Measurements from ENCODE around the gene SLC4A4.
"Not testable (repeated sequence)": the region's sequence is repeated elsewhere in the genome, so short reads cannot be mapped to it uniquely, and the experiment has no call there.

Gene SLC4A4

DNA sequence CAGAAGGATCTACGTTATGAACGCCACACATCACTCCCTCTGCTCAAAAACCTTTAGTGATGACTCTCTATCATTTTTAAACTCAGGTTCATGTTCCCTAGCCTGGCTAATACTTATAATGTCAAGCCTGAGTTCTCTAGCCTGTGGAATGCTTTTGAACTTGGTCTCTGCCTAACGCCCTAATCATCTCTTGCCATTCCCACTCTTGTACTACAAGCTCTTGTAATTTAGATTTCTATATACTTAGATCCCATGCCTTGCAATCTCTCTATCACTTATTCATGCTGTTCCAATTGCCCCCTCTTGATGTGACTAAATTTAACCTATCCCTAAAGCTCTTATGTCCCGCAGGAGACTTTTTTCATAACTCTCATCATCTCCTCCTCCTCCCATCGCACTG, 40.3 kb downstream of the SLC4A4 start:
- Mint-ChIP-seq H3K4me1 (ENCODE audit: low read depth) (no peaks in the 10 kb centered on the region), H3K9me3 (no peaks in the 10 kb centered on the region), H3K36me3 (ENCODE audit: low read depth) (no peaks in the 10 kb centered on the region), H3K27me3 (no peaks in the 10 kb centered on the region), H3K27ac (no peak overlapping the region), H3K4me3 (no peak overlapping the region)

DNA sequence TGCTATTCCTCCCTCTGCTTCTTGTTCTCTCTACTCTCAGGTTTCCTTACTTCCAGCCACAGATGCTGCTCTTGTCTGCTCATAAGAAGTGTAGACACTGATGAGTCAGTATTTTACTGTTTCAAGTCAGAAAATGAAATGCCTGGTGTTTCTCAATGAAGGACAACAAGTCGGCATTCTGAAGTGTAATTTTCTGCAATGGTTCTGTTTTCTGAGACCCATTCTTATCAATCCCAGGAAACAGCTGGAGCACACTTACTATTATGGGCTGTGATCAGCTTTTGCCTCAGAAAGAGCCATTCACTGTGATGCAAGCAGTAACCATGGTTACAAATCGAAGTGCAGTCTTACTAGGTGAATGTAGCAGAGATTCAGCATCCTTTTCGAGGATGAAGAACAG, 42.0 kb downstream of the SLC4A4 start:
- Mint-ChIP-seq H3K36me3 (ENCODE audit: low read depth) (no peaks in the 10 kb centered on the region), H3K27me3 (no peaks in the 10 kb centered on the region), H3K27ac (no peak overlapping the region), H3K9me3 (no peaks in the 10 kb centered on the region), H3K4me1 (ENCODE audit: low read depth) (no peaks in the 10 kb centered on the region), H3K4me3 (no peak overlapping the region)

DNA sequence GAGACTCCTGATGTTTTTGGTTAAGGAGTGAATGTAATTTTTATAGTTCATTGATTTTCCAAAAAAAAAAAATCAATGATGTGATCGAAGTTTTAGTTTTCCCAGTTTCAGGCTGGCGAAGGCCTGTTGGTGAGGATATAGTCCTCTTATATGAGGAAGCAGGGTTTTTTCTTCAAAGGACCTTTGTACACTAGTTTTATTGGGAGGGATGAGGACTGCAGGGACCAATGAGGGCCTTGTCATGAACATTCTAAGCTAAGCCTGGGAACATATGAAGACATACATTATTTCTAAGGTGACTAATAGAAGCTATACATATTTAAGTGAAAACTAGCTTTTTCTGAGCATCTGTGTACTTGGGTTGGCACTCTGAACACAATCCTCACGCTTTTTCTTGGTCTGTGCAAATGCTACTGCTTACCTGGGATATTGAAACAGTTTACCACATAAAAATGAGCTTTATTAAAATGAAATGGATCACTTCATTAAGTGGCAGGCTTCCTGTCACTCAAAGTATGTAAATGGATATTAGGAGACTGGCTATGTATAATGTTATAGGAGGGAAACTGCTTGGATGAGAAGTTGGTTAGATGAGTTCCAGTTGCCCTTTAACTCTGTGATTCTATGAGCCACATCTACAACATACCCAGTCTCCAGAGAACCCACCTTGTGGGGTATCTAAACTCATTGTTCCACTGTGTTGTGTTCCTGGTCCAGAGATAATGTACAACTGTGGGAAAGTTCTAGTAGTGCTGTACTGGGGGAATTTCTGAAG, 43.5 kb downstream of the SLC4A4 start:
- no peaks in the 10 kb centered on the region for H3K36me3 Mint-ChIP-seq (ENCODE audit: low read depth)

DNA sequence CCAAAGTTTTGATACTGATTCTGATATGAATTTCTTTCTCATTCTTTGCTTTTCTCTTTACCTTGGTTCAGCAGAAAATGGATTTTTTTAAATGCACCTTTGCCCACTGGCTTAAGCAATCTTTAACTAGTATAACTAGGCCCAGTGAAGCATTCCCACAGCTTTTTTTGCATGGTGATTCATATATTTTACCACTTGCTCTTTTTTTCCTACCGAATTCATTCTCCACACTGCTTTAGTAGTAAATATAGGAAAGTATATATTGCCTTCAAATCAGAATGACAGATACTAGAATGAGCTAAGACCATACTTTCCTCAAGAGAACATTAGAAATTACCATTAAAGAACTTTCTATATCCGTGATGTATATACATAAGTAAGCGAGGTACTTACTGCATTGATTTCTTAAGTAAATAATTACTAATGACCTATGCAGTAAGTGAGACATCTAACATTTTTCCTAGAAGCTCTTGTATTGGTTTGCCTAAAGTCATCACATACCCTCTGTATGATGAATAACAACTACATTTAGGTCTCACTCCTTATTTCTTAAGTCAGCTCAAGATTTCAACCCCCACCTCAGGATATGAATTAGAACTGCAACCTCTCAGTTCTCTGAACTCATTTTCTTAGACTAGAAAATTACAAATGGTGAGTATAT, 44.2 kb downstream of the SLC4A4 start:
- no peak overlapping the region for H3K27ac Mint-ChIP-seq
- no peaks in the 10 kb centered on the region for H3K27me3 Mint-ChIP-seq
- H3K4me3 Mint-ChIP-seq = no peak overlapping the region
- no peaks in the 10 kb centered on the region for H3K4me1 Mint-ChIP-seq (ENCODE audit: low read depth)
- H3K9me3 Mint-ChIP-seq = no peaks in the 10 kb centered on the region
- no peaks in the 10 kb centered on the region for H3K36me3 Mint-ChIP-seq (ENCODE audit: low read depth)

More for the DNA sequence above, 43.5 kb downstream of the SLC4A4 start:
- no peak overlapping the region for H3K27ac Mint-ChIP-seq
- H3K9me3 Mint-ChIP-seq = no peaks in the 10 kb centered on the region
- no peaks in the 10 kb centered on the region for H3K27me3 Mint-ChIP-seq
- no peaks in the 10 kb centered on the region for H3K4me1 Mint-ChIP-seq (ENCODE audit: low read depth)
- H3K4me3 Mint-ChIP-seq = no peak overlapping the region

DNA sequence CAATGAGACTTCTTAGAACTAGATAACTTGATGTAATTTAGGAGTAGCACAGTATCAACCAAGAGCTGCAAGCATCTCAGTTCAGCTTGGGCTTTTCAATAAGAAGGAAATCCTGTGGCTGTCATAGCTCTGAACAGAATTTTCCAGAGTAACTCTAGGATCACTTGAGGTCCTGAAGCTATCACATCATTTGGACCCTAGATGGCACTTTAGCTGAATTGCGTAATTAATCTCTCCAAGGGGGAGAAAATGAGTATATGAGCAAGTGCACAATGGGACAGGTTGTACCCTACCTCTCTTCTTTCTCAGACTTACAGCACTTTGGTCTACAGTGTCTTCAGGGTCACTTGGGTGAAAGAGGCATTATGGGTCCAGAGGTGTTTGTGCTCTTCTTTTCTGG, 45.2 kb downstream of the SLC4A4 start:
- H3K27ac Mint-ChIP-seq = no peak overlapping the region
- H3K36me3 Mint-ChIP-seq (ENCODE audit: low read depth) = no peaks in the 10 kb centered on the region
- no peak overlapping the region for H3K4me3 Mint-ChIP-seq
- H3K4me1 Mint-ChIP-seq (ENCODE audit: low read depth) = no peaks in the 10 kb centered on the region
- no peaks in the 10 kb centered on the region for H3K9me3 Mint-ChIP-seq
- no peaks in the 10 kb centered on the region for H3K27me3 Mint-ChIP-seq

DNA sequence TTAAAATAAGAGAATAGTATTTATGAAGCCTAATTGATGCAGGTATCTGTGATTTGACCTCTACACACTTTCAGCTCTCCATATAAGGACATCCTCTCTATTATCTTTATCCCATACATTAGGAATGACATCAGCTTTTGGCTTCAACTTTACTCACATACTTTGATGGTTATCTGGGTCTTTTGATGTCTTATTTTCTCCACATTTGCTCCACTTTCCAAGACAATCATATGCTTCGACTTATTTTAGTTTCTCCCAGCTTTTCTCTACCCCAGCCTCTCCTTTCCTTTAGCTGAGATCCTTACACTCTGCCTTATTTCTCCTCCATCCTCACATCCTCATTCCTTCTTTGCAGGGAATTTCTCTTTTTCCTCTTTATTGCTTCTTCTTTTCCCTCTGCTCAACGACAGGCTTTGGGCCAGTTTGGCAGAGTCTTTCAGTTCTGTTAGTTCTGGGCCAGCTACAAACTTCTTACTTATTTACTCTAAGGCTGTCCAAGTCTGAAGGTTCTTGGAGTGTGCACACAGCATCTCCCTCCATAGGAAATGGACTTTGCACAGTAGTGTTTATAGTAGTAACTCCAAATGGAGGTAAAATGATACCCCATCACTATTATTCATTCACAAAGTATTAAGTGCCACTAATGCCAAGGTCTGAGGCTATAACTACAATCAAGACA, 50.5 kb downstream of the SLC4A4 start:
- no peaks in the 10 kb centered on the region for H3K36me3 Mint-ChIP-seq (ENCODE audit: low read depth)
- no peak overlapping the region for H3K4me3 Mint-ChIP-seq
- no peaks in the 10 kb centered on the region for H3K9me3 Mint-ChIP-seq
- H3K4me1 Mint-ChIP-seq (ENCODE audit: low read depth) = no peaks in the 10 kb centered on the region
- H3K27me3 Mint-ChIP-seq = peaks cover 18% of the 10 kb centered on the region
- H3K27ac Mint-ChIP-seq = no peak overlapping the region

DNA sequence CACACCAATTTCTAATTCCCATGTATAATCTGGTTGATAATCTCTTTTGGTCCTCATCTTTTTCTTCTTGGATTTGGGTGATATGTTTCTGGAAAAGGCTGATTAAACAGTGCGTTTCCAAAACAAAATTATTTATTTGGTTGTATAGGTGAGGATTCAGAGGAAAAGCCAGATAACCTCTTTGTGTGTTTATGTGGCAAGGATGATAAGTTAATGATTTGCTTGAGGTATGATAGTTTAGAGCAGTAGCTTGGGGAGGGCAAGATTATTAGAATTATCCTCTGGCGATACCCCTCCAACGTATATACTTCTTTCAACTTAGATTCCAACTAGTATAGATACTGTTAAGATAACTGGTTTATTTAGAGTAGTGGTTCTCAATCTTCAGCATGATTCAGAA, 53.3 kb downstream of the SLC4A4 start:
- Mint-ChIP-seq H3K27me3 (peaks cover 18% of the 10 kb centered on the region), H3K4me1 (ENCODE audit: low read depth) (no peaks in the 10 kb centered on the region), H3K36me3 (ENCODE audit: low read depth) (no peaks in the 10 kb centered on the region), H3K4me3 (no peak overlapping the region), H3K9me3 (no peaks in the 10 kb centered on the region), H3K27ac (no peak overlapping the region)

DNA sequence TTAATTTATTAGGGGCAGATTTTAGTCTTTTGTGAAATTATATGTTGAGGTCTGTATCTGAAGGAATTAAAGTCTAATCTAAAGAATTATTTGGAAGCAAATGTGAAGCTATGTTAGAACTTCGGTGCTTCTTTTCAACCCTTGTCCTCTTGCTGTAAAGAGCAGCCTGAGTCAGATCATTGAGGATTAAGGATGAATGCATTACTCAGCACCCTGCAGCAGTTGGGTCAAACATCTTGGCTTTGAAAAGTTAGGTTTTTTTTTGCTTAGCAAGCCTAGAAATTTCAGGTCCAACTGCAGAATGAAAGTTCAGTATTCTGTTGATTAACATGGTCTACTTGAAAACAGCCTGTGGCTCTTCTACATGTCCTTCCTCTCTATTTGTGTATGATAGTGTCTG, 57.6 kb downstream of the SLC4A4 start:
- Mint-ChIP-seq H3K36me3 (ENCODE audit: low read depth) (no peaks in the 10 kb centered on the region), H3K27ac (no peak overlapping the region), H3K4me3 (no peak overlapping the region), H3K9me3 (no peaks in the 10 kb centered on the region), H3K4me1 (ENCODE audit: low read depth) (no peaks in the 10 kb centered on the region), H3K27me3 (peaks cover 18% of the 10 kb centered on the region)

DNA sequence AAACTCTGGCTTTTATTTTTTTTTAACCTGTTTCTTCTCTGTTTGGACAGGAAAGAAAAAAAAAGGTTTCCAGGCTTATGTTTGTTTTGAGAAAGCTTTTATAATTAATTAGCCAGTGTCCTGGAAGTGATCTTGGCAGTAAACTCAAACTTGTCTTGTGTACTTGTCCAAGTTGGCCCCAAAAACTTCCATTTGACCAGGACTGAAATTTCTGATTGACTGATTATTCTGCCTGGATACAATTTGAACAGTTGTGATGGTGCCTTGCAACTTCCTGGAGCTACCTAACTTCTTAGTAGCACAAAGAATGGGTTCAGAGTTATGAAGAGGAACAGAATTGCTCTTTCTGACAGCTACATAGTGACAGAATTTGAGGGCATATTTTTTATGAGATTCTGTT, 62.0 kb downstream of the SLC4A4 start:
- Mint-ChIP-seq H3K9me3 (no peaks in the 10 kb centered on the region), H3K27me3 (no peaks in the 10 kb centered on the region), H3K4me1 (ENCODE audit: low read depth) (no peaks in the 10 kb centered on the region), H3K4me3 (no peak overlapping the region), H3K27ac (no peak overlapping the region), H3K36me3 (ENCODE audit: low read depth) (no peaks in the 10 kb centered on the region)

DNA sequence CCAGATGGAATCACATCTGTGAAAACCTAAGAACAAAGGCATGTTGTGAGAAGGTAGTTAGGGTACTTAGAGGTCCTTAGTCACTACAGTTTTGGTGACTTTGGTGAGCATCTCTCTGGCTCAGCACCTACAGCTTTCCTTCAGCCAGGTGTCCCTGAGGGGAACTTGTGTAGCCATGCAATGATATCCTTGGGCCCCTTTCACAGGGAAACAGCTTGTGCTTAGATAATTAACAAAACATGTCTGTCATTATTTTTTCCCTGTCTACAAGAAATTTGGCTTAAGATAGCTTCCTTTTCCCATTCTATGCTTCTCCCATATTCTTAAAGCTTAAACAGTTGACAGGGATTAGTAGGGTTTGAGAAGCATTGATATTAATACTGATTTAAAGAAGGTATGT, 63.8 kb downstream of the SLC4A4 start:
- no peaks in the 10 kb centered on the region for H3K9me3 Mint-ChIP-seq
- H3K36me3 Mint-ChIP-seq (ENCODE audit: low read depth) = no peaks in the 10 kb centered on the region
- no peak overlapping the region for H3K4me3 Mint-ChIP-seq
- H3K27ac Mint-ChIP-seq = no peak overlapping the region
- H3K27me3 Mint-ChIP-seq = no peaks in the 10 kb centered on the region
- no peaks in the 10 kb centered on the region for H3K4me1 Mint-ChIP-seq (ENCODE audit: low read depth)

DNA sequence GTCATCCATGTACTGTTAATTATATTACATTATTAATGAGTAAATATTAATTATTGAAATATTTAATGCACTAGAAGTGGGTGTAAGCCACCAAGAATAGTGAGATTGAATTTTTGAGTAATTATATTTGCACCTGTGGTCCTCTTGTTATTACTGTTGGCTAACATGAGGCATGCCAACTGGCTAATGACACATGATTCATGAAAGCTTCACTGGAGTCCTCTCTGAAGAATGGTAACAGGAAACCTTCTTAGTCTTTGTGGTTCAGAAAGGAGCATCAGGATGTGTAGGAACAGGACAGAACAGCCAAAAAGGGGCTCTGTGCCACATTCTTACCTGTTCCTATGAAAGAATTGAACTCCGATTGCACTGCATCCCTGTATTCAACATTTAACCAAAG, 65.2 kb downstream of the SLC4A4 start:
- H3K36me3 Mint-ChIP-seq (ENCODE audit: low read depth) = no peaks in the 10 kb centered on the region
- H3K27me3 Mint-ChIP-seq = no peaks in the 10 kb centered on the region
- H3K4me1 Mint-ChIP-seq (ENCODE audit: low read depth) = no peaks in the 10 kb centered on the region

DNA sequence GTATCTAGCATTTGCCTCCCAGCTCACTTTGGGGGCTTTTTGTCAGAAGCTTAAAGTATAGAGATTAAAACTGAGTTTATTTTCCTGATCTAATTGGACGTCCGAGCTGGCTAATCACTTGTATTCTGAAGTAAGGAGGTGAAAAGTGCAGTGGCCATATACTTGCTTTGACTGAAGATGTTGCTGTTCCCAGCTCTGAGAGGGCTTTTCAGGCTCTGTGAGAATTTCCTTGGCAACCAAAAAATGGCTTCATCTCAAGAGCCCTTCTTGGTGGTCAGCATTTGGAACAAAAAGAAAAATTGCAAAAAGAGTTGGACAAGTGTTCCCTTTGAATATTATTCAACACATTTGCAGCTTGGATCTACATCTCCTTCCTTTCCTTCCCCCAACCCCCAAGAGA, 67.0 kb downstream of the SLC4A4 start:
- H3K4me1 Mint-ChIP-seq (ENCODE audit: low read depth) = no peaks in the 10 kb centered on the region
- H3K27ac Mint-ChIP-seq = no peak overlapping the region
- H3K9me3 Mint-ChIP-seq = peaks cover 11% of the 10 kb centered on the region
- H3K36me3 Mint-ChIP-seq (ENCODE audit: low read depth) = no peaks in the 10 kb centered on the region
- H3K27me3 Mint-ChIP-seq = no peaks in the 10 kb centered on the region
- H3K4me3 Mint-ChIP-seq = no peak overlapping the region

More for the DNA sequence above, 65.2 kb downstream of the SLC4A4 start:
- peaks cover 8% of the 10 kb centered on the region for H3K9me3 Mint-ChIP-seq
- no peak overlapping the region for H3K27ac Mint-ChIP-seq
- H3K4me3 Mint-ChIP-seq = no peak overlapping the region

DNA sequence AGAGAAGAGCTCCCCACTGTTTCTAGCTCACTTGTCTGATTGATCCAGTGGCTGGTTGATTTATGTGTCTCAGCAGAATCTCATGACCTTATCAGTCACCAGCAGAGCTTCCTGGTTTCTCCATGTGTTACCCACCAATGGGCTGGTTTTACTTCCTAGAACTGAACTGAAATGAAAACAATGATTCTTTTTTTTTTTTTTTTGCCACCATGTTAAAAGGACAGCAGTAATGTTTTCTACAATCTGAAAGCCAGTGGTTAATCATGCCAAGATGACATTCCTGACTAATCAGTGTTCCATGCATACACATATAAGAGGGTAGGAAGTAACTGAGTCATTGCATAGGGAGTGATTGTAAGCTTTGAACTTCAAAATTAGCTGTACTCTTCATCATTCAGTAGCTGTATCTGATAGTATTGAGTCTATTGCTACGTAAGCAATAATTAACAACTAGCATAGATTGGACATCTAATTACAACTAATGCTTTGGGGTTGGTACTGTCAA, 67.7 kb downstream of the SLC4A4 start:
- H3K27me3 Mint-ChIP-seq = no peaks in the 10 kb centered on the region
- no peak overlapping the region for H3K27ac Mint-ChIP-seq
- H3K4me3 Mint-ChIP-seq = no peak overlapping the region
- no peaks in the 10 kb centered on the region for H3K4me1 Mint-ChIP-seq (ENCODE audit: low read depth)
- no peaks in the 10 kb centered on the region for H3K36me3 Mint-ChIP-seq (ENCODE audit: low read depth)
- peaks cover 11% of the 10 kb centered on the region for H3K9me3 Mint-ChIP-seq

DNA sequence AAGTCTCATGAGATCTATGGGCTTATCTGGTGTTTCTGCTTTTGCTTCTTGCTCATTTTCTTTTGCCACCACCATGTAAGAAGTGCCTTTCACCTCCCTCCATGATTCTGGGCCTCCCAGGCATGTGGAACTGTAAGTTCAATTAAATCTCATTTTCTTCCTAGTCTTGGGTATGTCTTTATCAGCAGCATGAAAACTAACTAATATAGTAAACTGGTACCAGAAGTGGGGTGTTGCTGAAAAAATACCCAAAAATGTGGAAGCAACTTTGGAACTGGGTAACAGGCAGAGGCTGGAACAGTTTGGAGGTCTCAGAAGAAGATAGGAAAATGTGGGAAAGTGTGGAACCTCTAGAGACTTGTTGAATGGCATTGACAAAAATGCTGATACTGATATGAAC, 70.1 kb downstream of the SLC4A4 start:
- H3K27me3 Mint-ChIP-seq; H3K36me3 Mint-ChIP-seq (ENCODE audit: low read depth); H3K4me1 Mint-ChIP-seq (ENCODE audit: low read depth); H3K4me3 Mint-ChIP-seq; H3K27ac Mint-ChIP-seq: not testable (repeated sequence)
- H3K9me3 Mint-ChIP-seq = peaks cover 11% of the 10 kb centered on the region

DNA sequence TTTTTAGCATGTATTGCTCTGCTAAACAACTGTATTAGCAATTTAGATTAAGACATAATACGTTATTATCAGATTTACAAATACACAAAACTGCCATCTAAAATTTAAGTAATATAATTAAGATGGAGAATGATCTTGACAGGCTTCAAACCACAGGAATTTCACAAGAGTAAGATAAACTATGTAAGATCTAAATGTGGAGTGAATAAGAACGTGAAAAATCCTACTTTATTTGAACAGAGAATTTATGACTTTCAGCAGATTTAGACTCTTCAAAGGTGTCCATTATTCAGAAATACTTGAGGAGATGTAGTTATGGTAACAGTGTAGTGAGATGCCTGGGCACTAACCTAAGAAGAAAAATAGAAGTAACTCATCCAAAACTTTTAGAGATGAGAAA, 73.2 kb downstream of the SLC4A4 start:
- no peaks in the 10 kb centered on the region for H3K27me3 Mint-ChIP-seq

More for the DNA sequence above, 73.2 kb downstream of the SLC4A4 start:
- Mint-ChIP-seq H3K4me3 (no peak overlapping the region), H3K9me3 (peaks cover 11% of the 10 kb centered on the region), H3K27ac (no peak overlapping the region), H3K36me3 (ENCODE audit: low read depth) (no peaks in the 10 kb centered on the region), H3K4me1 (ENCODE audit: low read depth) (no peaks in the 10 kb centered on the region)
